Right ventricle myocardium superior (tissue), 1 donor: ENCODE measurements around the gene HCRTR1. TPM values are rescaled to one million over a fixed set of nuclear protein-coding genes. Genes with fewer than 3 reads are reported as not detected.

Experiments used
- ATAC-seq: fragments of 200-7000 bp; cut with Tn5 transposase; one replicate; pipeline ENCODE4 v1.9.1; 2020; ENCODE audit warnings: mild to moderate bottlenecking; ENCODE audit not compliant: poor library complexity
- DNase-seq: peaks from one replicate; pipeline ENCODE4 v3.0.0-alpha.2; 2020
- intact Hi-C: fragments of 100-400 bp; cut with DNase I; formaldehyde crosslinking; loops from one replicate; pipeline ENCODE4 v1.11.2; 2022
- total RNA-seq: library from RNA; stranded (reverse); fragmentation: NEBNext Ultra II Directional; extraction: Animal tissue kit (Norgen Biotek cat#: 25700); gene quantifications from one replicate; pipeline ENCODE4 v1.2.1, GENCODE V29; 2021
- donor health status: DM: no; HTN: yes; CAD: no; lungs with severe emphysema.

Gene HCRTR1
- total RNA-seq, 1 donor from 2014 or later = 0.46 TPM

GRCh38 chr1:31593770-31594632, 23.5 kb upstream of the HCRTR1 start:
- intact Hi-C loops = loop anchor here (2.0 kb wide), 1 partner anchor 29 kb away; no protein-coding TSS in a partner anchor
- peak; percentile 77 for DNase-seq
- peak; percentile 82 for ATAC-seq

GRCh38 chr1:31595836-31596736, 21.4 kb upstream of the HCRTR1 start:
- intact Hi-C loops = loop anchor here (2.0 kb wide), 1 partner anchor 31 kb away; no protein-coding TSS in a partner anchor
- DNase-seq = no peak
- no peak for ATAC-seq

GRCh38 chr1:31596737-31597097, 20.8 kb upstream of the HCRTR1 start:
- ATAC-seq (no peak), DNase-seq (no peak)
- intact Hi-C loops = no loop called here

DNA sequence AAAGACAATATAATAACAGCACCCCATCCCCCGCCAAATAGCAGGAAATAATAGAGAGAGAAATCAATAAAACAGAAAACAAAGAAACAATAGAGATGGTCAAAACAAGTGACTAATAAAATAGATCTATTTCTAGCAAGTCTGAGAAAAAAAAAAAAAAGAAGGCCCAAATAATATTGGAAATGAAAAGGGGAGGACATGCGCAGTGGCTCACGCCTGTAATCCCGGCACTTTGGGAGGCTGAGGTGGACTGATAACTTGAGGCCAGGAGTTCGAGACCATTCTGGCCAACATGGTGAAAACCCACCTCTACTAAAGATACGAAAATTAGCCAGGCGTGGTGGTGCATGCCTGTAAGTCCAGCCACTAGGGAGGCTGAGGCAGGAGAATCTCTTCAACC, 18.5 kb upstream of the HCRTR1 start:
- ATAC-seq (no peak), DNase-seq (no peak)
- intact Hi-C loops = no loop called here

DNA sequence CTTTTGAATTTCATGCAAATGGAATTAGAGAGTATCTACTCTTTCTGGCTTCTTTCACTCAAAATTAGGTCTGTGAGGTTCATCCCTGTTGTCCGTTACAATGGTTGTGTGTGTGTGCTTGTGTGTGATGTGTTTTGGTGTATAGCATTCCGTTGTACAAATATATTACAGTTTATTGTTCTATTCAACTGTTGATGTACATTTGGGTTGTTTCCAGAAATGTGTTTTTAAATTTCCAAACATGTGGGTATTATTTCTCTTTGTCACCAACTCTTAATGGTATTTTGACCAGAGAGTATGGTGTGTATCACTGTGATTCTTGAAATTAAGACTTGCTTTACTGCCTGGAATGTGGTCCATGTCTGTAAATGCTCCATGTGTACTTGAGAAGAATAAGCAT, 16.8 kb upstream of the HCRTR1 start:
- DNase-seq (no peak), ATAC-seq (no peak)
- intact Hi-C loops = no loop called here

DNA sequence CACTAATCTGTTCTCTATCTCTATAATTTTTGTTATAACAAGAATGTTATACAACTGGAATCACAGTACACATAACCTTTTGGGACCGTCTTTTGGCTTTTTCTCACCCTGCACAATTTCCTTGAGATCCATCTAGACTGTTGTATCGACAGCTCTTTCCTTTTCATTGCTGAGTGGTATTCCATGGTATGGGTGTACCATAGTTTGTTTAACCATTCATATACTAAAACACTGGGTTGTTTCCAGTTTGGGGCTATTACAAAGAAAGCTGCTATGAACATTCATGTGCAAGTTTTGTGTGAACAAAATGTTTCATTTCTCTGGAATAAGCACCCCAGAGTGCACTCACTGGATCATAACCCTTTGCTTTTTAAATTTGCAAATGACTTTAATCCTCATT, 15.4 kb upstream of the HCRTR1 start:
- DNase-seq = no peak
- intact Hi-C loops = no loop called here
- ATAC-seq = no peak

- ATAC-seq (no peak), DNase-seq (no peak)
- intact Hi-C loops = no loop called here
Observed at GRCh38 chr1:31605908-31606427, 11.5 kb upstream of the HCRTR1 start.

GRCh38 chr1:31607360-31607759, 10.1 kb upstream of the HCRTR1 start:
- intact Hi-C loops = no loop called here
- no peak for DNase-seq

GRCh38 chr1:31609514-31610118, 7.9 kb upstream of the HCRTR1 start:
- no peak for ATAC-seq
- intact Hi-C loops = loop anchor here (5.0 kb wide), 1 partner anchor 47 kb away; no protein-coding TSS in a partner anchor
- DNase-seq = no peak

More at GRCh38 chr1:31607360-31607759, 10.1 kb upstream of the HCRTR1 start:
- no peak for ATAC-seq

DNA sequence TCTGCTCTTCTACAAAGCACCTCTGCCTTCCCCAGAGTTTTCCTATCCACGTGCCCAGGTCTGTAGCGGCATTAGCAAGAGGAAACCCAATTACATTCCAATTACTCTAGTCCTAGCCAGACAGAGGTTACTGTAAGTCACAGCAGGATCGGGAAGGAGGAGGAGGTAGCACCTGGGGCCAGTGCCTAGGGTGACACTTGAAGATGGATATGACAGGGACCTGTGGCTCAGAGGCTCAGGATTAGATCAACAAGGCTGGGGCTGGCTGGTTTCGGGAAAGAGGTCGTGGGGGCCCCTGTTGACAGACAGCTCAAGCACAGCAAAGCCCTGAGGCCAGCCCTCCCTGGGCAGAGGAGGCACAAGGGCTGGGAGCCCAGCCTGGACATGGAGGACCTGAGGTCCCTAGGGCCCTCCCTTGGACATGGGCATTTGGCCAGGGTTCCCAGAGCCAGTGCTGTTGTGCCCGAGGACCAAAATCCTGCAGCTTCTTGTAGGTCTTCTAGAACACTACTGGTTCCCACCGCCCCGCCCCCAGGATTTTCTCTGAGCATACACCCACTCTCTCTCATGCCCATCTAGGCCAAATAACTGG, 3.0 kb upstream of the HCRTR1 start:
- ATAC-seq (no peak), DNase-seq (no peak)
- intact Hi-C loops = loop anchor here (5.0 kb wide), 1 partner anchor 52 kb away; no protein-coding TSS in a partner anchor

GRCh38 chr1:31615414-31615813, 2.1 kb upstream of the HCRTR1 start:
- ATAC-seq (no peak), DNase-seq (no peak)
- intact Hi-C loops = no loop called here

DNA sequence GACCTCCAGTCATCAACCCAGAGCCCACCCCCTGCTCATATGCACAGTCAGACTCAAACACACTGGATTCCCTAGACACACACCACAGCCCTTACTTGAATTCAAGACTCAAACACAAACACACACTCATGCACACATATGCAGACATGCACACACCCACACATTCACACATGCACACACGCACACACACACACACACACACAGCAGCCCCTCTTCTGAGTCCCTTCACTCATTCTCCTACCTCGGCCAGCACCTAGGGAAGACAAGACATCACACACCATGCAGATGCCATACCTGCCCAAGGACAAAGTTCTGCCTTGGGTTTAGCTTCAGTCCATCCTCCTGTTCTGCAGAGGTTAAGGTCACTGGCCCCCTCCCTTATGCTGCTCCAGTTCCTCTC, 1.6 kb upstream of the HCRTR1 start:
- ATAC-seq (no peak), DNase-seq (no peak)
- intact Hi-C loops = no loop called here

DNA sequence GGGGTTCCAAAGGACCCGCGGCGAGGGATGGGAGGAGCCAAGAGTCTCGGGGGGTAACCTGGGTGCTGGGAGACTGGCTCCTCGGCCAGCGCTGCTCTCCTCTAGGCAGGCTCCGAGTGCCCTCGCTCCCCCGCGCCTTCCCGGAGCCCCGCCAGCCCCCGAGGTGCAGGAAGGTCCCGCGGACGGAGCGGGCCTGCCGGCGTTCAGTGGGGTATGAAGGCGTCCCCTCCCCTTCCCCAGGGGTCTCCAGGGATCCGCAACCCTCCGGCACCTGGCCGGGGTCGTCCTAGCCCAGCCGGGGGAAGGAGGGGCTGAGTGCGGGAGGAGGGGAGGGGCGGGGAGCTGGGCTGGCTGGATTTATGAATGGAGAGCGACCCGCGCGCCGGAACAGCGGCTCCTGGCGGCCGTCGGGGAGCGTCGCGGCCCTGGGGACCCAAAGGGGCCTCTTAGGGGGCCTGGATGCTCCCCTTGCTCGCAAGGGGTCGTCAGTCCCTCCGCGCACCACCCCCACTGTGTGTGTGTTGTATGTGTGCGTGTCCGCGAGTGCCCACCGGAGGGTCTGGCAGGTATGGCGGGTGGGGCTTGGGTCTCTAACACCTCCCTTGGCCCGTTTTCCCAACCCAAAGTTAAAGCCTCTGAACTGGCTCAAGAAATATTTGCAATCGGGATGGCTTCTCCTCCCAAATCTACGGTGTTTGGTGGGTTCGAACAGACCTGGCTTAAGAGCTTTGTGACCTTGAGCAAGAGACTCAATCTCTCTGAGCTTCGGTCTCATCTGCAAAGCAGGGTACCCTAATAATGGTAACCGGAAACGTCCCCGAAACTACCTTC, 642 bp downstream of the HCRTR1 start:
- intact Hi-C loops = no loop called here
- ATAC-seq (peak; percentile 62), DNase-seq (peak; percentile 67)

GRCh38 chr1:31618916-31619846, 1.7 kb downstream of the HCRTR1 start:
- ATAC-seq (no peak), DNase-seq (no peak)
- intact Hi-C loops = no loop called here

DNA sequence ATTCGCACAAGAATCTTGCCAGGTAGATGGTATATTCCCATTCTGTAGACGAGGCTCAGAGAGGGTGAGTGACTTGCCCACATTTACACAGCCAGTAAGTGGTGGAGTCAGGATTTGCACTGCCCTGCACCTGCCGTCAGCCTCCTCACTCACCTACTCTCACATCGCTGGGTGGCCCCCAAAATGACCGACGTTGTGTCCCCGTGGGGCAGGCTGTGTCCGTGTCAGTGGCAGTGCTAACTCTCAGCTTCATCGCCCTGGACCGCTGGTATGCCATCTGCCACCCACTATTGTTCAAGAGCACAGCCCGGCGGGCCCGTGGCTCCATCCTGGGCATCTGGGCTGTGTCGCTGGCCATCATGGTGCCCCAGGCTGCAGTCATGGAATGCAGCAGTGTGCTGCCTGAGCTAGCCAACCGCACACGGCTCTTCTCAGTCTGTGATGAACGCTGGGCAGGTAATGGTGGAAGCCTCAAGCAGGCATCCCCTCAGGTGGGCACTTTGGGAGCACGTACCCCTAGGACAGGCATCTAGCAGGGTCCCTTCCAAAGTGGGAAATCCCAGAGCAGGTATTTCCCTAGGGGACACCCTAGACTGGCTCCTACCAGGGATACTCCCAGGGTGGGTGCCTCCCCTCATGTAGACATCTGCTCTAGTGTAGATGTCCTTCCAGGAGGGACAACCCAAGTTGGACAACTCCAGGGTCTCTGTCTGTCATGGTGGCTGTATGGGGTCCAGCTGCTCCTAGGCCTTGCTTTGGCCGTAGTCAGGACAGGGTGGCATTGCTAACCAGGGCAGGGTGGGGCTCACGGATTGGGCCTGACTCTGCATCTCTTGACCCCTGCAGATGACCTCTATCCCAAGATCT, 3.4 kb downstream of the HCRTR1 start:
- no peak for DNase-seq
- ATAC-seq = no peak
- intact Hi-C loops = no loop called here

GRCh38 chr1:31621498-31621820, 4.0 kb downstream of the HCRTR1 start:
- no peak for DNase-seq
- no peak for ATAC-seq
- intact Hi-C loops = no loop called here
